HG03064 (cell line): Measurements from ENCODE around the gene BIK.

Source experiments
- ATAC-seq: cut with Tn5 transposase; IDR thresholded peaks from one replicate; pipeline ENCODE4 v1.9.1; 2021; ENCODE audit warnings: low read depth; ENCODE audit not compliant: unreplicated experiment

BIK gene

DNA sequence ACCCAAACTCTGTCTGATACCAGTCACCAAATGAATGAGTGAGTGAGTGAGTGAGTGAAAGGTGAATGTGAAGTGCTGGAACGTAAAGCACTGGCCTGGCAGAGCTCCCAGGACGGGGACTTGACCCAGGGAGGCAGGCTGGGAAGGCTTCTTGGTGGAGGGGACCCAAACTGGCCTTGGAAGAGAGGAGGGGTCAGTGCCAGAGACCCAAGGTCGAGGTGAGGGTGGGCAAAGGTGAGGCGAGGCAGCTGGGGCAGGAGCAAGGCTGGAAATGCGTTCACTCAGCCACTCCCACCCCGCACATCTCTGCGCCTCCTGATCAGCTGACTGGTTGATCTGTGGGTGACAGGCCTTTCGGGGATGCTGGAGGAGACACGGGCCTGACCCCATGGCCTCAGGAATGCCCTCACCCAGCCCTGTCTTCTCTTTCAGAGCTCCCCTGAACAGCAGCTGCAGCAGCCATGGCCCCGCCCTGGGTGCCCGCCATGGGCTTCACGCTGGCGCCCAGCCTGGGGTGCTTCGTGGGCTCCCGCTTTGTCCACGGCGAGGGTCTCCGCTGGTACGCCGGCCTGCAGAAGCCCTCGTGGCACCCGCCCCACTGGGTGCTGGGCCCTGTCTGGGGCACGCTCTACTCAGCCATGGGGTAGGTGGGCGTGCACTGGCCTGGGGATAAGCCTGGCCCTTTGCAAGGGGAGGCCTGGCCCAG lies 48.4 kb downstream of the BIK start:
- ATAC-seq = no peak

DNA sequence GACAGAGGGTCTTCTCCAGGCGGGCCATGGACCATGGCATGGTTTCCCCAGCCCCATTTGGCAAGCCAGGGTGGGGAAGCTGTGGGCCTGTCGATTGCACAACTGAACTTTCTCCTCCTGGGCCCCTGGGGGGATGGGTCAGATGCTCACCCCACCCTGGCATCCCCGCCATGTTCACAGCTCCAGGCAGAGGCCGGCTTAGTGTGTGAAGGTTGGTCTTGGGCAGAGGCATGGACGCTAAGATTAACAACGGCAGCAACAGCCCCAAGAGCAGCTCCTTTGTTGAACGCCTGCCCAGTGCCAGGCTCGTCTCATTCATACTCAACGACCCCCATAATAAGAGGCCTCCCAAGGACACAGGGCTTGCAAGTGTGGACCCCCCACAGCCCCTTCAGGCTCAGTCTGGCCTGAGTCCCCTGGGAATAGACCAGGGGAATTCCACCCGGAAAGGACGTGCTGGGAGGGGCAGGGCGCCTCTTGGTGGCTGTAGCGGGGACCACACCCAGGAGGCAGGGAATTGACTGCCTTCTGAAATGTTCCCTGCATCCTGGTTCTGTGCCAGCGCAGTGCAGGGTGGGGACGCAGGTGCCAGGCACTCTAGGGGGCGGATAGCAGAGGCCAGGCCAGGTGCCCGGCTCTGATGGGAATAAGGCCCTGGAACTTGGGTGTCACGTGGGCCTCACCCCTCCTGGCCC lies 49.1 kb downstream of the BIK start:
- ATAC-seq = no peak

DNA sequence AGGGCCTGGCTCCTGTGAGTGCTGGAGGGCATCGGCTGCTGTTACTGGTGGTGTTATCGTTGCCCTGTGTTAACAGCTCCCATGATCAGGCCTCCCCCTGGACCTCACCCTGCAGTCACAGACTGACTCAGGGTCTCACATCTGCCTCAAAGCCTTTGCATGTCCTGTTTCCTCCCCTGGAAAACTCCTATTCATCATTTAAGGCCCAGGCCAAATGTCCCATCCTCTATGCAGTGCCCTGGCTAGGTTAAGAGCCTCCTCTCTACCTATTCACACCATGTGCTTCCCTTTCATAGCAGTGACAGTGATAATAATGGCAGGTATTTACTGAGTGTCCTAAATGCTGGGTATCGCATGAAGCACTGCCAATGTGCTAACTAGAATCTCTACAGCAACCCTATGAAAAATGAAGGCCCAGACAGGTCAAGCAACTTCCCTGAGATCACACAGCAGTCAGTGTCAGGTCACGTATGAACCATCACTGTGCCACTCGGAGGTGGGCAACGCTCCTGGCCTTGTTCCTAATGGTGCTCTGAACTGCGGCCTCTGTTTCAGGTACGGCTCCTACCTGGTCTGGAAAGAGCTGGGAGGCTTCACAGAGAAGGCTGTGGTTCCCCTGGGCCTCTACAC lies 50.1 kb downstream of the BIK start:
- no peak for ATAC-seq

DNA sequence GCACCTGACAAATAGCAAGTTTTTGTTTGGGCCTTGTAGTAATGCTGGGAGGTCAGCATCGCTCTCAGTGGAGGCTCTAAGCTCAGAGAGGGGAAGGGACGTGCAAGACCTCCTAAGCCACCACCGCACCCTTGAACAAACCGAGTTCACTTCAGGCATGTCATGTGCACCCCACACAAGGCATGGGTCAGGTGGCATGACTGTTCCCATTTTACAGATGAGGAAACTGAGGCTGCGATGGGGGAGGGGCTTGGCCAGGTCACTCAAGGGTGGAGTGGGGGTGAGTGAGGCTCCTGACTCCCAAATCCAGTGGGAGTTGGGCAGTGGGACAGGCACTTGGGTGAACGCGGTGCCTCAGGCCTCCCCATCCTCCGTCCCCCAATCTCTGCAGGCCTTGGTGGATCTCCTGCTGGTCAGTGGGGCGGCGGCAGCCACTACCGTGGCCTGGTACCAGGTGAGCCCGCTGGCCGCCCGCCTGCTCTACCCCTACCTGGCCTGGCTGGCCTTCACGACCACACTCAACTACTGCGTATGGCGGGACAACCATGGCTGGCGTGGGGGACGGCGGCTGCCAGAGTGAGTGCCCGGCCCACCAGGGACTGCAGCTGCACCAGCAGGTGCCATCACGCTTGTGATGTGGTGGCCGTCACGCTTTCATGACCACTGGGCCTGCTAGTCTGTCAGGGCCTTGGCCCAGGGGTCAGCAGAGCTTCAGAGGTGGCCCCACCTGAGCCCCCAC lies 52.0 kb downstream of the BIK start:
- ATAC-seq = no peak

DNA sequence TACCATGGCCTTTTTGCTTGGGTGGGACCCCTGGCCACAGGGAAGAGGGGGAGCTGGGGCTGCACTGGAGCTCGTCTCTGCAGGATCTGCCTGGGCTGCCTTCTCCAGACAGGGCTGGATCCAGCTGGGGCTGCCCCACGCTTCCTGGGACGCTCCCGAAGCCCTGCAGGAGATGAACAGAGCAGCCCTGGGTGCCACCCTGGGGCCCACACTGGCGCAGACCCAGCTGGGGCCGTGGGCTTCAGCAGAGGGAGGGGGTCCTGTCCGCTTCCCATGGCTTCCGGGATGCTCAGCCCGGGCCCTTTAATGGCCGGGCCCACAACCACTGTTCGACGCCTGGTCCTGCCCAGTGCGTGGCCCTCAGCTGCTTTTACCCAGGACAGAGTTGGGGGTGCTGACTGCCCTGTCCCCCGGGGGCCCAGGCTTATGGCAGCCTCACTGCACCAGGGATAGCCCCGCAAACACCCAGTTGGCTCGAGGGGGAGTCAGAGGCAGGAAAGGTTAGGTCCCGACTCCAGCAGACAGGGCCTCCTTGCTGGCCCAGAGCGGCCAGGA lies 52.8 kb downstream of the BIK start:
- ATAC-seq = no peak

DNA sequence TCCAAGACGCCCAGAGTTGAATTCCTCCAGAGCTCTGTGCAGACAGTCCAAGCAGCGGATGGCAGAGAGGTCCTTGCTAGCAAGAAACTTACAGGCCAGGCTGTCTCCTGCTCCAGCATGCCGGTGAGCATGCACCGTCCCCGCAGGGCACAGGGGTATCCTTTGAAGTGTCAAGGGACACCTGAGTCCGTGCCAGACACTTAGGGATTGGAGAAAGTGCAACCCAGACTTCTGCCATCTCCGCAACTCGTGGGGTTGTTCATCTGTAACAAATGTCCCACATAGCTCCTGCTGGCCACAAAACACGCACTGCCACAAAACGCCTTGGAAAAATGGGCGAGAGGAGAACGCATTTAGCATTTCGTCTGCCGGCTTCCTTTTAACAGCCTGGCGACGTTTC lies 54.1 kb downstream of the BIK start:
- ATAC-seq = no peak

DNA sequence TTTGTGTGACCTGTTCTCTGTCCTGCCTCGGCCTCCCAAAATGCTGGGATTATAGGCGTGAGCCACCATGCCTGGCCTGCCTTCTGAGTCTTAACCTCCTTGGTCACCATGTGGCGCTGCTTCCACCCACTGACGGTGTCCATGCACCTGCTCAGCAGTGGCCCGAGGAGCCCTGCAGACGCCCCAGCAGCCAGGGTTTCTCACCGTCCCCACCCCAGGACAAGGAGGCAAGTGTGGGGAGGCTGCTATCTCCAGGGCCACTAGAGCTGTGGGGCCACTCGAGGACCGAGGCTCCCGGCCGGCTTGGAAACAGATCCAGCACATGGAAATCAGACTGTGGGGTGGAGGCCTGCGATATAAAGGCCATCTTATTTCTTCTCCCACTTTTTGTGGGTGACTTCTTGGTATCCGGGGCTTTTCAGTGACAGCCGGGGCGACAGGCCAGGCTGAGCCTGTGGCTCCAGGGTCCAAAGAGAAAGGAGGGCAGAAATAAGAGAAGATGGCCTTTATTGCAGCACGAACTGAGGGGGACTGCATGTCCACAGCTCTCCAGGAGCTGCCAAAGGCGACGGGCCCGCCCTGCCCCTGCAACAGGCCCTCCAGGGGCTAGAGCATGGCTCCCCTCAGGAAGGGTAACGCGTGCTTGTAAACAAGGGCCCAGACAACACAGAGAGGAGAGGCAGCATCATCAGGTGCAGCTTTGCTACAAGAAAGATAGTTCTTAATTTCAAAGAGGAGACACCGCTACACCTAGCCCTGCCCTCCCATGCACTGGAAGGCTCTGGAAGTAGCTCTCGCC lies 55.8 kb downstream of the BIK start:
- ATAC-seq = no peak

DNA sequence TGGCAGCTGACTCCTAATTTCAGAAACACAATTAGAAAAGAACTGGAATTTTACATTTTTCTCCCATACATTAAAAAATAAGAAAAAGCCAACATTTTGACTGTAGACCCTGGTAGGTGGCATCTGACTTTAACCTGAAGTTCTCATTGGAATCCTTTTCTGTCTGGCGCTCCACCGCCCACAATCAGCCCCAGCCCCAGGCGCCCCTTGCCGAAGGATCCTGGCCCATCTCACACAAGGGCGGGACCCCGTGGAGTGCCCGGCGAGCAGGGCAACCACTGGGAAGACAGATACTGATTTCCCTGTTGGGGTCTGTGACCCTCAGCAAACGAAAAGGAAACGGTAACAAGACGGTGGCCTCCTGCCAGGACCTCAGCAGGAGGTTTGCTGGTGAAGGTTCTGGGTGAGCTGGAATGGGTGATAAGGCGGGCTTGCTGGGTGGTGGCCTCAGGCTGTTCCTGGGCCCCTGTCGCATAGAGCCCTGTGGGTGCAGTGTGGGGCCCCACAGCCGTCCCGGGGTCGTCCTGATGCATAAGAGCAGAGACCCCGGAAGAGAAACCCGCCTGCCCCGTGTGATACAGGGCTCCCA lies 56.5 kb downstream of the BIK start:
- ATAC-seq = no peak

DNA sequence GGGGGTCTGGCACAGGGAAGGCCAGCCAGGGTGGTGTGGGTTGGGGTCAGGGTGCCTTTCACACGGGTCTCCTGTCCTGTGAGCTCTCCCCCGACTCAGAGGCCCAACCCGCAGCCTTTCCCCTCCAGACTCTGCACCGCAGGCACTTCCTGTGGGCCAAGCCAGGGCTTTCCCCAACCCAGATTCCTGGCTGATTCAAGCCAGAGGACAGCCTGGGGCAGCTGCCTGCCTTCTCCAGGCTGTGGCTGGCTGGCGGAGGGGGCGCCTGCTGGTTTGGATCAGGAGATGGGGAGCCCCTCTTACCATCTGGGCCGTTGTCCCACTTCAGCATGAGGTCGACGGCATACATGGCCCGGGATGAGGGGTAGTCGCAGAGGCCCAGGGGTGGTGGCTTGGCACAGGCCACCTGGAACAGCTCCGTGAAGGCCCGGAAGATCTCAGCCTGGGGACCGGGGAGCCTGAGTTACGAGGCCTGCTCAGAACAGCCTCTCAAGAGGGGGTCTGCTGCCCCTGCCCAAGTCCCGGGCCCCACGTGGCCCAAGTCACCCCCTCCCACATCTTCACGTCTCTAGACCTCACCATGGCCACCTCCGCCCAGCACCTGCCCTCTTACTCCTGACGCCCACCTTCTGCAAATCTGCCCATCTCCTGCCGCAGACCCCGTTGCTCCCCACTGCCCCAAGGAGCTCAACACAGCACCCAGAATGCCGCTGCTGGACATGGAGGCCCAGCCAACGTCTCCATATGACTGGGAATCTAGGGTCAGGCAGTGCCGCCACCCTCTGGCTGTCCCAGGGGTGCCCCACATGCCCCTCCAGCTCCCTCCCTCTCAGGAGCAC lies 58.1 kb downstream of the BIK start:
- ATAC-seq = no peak

DNA sequence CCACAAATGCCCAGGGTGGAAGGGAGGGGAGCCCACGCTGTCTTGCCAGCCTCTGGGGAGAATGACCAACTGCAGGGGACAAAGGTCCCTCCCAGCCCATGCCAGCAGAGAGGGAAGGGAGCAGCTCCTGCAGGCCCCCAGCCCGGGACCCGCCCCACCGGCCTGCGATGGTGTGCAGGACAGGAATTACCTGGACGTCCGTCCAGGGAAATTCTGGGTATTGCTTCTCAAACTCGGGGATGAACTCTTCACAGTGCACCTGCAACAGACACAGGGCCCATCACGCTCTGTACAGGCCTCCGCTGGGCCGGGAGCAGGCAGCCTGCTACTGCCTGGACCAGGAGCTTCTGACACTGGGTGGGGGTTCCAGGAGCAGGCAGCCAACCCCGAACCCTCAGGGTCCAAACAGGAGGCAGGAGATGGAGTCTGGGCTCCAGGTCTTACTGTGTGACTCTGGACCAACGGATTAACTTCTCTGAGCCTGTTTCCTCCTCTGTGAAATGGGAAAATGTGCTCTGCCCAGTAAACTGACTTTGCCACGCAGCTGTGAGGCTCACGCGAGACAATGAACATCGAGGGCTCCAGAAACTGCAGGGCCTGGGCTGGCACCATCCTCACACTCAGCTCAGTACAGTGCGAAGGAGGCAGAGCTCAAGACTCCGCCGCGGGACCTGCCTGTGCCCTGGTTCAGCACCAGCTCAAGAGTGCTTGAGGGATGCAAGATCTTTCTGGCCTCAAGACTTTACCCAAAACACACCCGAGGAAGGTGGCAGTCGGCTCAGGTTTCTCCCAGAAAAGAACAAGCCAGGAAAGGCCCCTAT lies 59.0 kb downstream of the BIK start:
- ATAC-seq = no peak

DNA sequence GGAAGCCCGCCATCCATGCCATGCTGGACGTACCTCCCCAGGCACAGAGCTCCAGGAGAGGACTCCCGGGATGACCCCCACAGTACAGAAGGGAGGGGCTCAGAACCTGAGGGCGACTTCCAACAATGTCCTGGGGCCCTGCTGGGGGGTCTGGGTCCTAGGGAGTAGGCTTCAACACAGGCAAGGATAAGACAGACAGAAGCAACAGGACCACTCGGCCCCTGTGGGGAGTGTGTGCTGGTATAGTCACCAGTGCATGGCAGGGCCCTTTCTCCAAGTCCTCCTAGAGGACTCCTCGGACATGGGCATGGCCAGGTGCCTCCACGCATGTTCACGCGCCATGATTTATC lies 59.6 kb downstream of the BIK start:
- no peak for ATAC-seq

DNA sequence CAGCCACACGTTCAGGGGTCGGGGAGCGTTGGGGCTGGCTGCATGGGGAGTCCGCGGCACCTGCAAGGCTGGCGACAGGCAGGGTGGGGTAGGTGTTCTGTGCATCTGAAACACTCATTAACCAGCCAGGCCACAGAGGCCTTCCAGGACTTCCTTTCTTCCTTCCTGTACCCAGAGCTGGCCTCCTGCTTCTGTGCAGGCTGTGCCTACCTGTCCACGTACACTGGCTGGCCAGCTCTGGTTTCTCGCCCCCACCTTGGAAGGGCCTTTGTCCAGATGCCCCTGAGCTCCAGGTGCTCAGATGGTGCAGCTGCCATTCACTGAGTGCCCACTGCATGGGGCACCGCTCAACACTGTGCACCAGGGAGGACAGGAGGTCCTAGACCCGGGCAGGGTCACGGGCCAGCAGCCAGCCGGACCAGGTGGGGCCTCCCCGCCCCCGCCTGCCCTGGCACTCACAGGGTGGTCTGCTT lies 60.5 kb downstream of the BIK start:
- no peak for ATAC-seq

DNA sequence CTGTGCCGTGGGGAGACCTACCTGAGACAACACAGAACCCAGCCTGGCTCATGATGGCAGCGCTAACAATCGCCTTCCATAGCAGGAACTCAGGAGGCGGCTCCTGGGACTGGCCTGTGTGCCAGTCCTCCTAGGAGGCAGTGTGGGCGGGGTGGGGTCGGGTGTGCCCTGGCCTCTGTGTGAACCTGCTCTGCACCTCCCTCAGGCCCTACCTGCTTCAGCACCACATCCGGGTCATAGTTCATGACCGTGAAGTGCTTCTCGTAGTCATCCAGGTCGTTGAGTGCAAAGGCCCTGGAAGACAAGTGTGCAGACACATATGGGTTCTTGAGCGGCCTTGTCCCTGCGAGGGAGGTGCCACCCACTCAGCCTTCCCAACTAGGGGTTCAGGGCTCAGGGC lies 61.1 kb downstream of the BIK start:
- ATAC-seq = no peak

DNA sequence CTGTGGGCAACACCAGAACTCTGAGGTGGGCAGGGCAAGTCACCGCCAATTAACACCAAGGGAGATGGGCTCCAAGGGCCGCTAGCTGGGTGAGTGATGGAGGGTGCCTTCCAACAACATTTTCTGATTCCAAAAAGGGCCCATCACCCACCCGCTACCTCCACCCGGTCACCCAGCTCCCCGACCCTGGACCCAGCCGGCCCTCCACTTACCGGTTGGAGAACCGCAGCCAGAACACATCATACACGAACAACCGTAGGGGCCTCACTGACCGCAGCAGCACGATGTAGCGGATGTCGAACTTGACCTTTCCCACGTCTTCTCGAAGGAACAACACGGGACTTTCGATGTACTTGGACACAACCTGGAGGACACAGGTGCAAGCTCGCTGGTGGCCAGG lies 61.6 kb downstream of the BIK start:
- no peak for ATAC-seq

DNA sequence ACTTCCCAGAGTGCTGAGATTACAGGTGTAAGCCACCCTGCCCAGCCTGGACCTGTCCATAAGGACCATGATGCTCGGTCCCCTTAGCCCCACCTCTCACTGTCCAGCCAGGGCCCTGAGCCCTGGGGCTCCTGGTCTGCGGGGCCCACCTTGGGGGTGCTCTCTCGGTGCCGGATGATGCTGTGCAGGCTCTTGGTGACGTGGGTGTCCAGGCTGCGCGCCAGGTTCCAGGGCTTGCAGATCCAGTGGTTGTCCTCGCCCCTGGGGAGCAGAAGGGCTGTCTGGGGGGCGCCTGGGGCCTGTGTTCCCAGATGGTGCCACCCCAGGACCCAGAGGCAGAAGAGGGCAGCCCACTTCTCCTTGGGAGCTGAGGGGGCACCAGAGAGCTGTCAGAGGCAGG lies 63.0 kb downstream of the BIK start:
- no peak for ATAC-seq

DNA sequence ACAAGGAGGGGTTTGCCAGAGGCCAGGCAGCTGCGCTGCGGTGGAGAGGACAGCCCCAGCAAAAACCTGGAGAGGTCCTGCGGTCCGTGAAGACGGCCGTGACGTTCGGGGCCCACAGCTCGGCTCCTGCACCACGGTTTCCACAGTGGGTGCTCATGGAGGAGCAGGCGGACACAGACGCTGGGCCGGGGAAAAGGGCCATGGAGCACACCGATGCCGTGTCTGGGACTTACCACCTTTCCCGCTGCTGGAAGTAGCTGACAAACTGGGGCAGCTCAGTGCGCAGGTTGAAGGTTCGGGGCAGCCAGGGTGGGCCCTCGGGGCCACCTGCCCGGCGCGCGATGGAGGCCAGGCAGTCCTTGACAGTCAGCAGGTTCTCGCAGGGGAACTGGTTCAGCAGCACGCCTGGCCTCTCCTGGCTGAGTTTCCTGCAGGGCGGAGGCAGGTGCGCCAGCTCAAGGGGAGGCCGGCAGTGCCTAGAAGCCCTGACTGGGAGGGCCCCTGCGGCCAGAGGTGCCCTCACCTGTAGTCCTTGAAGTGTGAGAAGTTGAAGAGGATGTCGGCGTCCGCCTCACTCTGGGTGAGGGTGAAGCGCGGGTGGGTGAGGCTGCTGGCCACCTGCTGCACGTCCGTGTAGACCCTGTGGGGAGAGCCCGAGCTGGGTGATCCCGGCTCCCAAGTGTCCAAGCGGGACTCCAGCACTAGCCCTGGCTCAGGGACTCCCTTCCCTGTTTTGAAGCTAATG lies 63.6 kb downstream of the BIK start:
- no peak for ATAC-seq

DNA sequence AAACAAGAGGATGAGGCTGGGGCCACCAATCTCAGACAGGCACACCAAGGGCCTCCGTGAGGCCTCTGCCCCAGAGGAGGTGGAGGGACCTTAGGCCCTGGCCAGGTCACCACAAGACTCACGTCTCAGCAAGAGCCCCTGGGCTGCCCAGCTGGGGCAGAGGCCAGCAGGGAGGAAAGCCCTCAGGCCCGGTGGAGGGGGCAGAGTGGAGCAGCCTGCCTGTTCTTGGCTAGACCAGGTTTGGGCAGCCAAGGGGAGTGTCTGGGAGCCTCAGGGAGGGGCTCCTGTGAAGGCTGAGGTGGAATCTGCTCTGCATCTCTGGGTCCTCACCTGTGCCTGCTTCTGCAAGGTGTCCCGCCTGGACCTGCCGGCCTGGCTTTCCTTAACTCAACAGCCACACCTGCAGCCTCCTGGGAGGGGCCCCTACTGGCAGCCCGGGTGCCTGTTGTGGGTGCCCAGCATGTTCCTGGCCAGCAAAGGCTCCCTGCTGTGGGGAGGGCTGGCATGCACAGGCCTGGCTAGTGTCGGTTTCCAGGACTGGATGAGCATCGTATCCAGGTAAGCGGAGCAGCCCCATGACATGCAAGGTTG lies 64.5 kb downstream of the BIK start:
- ATAC-seq = no peak
